CD4-positive, alpha-beta T cell (primary cell): ENCODE measurements around the gene MYB. TPM values are rescaled to one million over a fixed set of nuclear protein-coding genes. Genes with fewer than 3 reads are reported as not detected.

Experiments used
- ATAC-seq: fragments of 200-7000 bp; cut with Tn5 transposase; one replicate; pipeline ENCODE4 v1.10.0; 2022; ENCODE audit warnings: mild to moderate bottlenecking; ENCODE audit not compliant: poor library complexity
- CTCF ChIA-PET: fragments of 350-600 bp; sonication (Branson Sonifier 250); formaldehyde crosslinking; loops from one replicate; lab custom pipeline; 2021; ENCODE audit warnings: antibody characterized with exemption, inconsistent platforms; lab: Charles Lee
- POLR2A ChIA-PET: fragments of 350-600 bp; sonication (Branson Sonifier 250); formaldehyde crosslinking; loops from one replicate; lab custom pipeline; 2021; ENCODE audit warnings: antibody characterized with exemption, inconsistent platforms; lab: Charles Lee
- DNase-seq, 14 experiments: peaks; one replicate each; pipeline ENCODE4 v3.0.0-alpha.2; 2013 to 2020; ENCODE audit warnings: mixed read lengths in 2 of 14
- H3K27ac ChIP-seq, 2 donors: one replicate each; pipeline versions ENCODE4 v1.5.1 to v1.7.0; 2013; ENCODE audit warnings: low read length in 2 of 2, low read depth in 1 of 2, mild to moderate bottlenecking in 1 of 2
- H3K27me3 ChIP-seq, 2 experiments: 1 replicate in 1 of 2; 2 replicates in 1 of 2; pipeline versions ENCODE4 v1.6.1 to v1.7.0; 2013; ENCODE audit warnings: low read length in 2 of 2, control low read depth in 1 of 2, mild to moderate bottlenecking in 1 of 2, moderate library complexity in 1 of 2; ENCODE audit not compliant: insufficient read depth in 2 of 2, control insufficient read depth in 1 of 2
- H3K36me3 ChIP-seq: one replicate; pipeline ENCODE4 v1.6.1; 2013; ENCODE audit warnings: low read length, control low read depth; ENCODE audit not compliant: insufficient read depth
- H3K4me1 ChIP-seq: one replicate; pipeline ENCODE4 v1.6.1; 2013; ENCODE audit warnings: low read length, control low read depth; ENCODE audit not compliant: insufficient read depth
- H3K4me3 ChIP-seq: one replicate; pipeline ENCODE4 v1.5.1; 2013; ENCODE audit warnings: mild to moderate bottlenecking, low read length, moderate library complexity
- H3K9me3 ChIP-seq, 2 experiments: 1 replicate in 1 of 2; 2 replicates in 1 of 2; pipeline versions ENCODE4 v1.6.1 to v1.7.0; 2013; ENCODE audit warnings: low read length in 2 of 2, mild to moderate bottlenecking in 2 of 2, control low read depth in 1 of 2, moderate library complexity in 1 of 2; ENCODE audit not compliant: control insufficient read depth in 1 of 2, insufficient read depth in 1 of 2
- H3K27ac Mint-ChIP-seq: one replicate; pipeline ENCODE4 v1.8.0; 2020; ENCODE audit warnings: mixed read lengths
- H3K27me3 Mint-ChIP-seq: one replicate; pipeline ENCODE4 v1.8.0; 2021; ENCODE audit warnings: mixed read lengths
- H3K36me3 Mint-ChIP-seq: one replicate; pipeline ENCODE4 v1.8.0; 2021; ENCODE audit warnings: low read depth, mixed read lengths
- H3K4me1 Mint-ChIP-seq: one replicate; pipeline ENCODE4 v1.8.0; 2021; ENCODE audit warnings: low read depth, mixed read lengths
- H3K4me3 Mint-ChIP-seq: one replicate; pipeline ENCODE4 v1.8.0; 2020; ENCODE audit warnings: mild to moderate bottlenecking, mixed read lengths
- H3K9me3 Mint-ChIP-seq: one replicate; pipeline ENCODE4 v1.8.0; 2020; ENCODE audit warnings: mixed read lengths
- CTCF ChIP-seq: fragments of 200-600 bp; IDR thresholded peaks from one replicate; pipeline ENCODE4 v1.8.0; 2022; ENCODE audit warnings: antibody characterized with exemption, mild to moderate bottlenecking
- intact Hi-C, 2 experiments: fragments of 100-400 bp; cut with DNase I in 1 of 2; cut with micrococcal nuclease in 1 of 2; formaldehyde crosslinking; loops; one replicate each; pipeline versions ENCODE4 v1.15.1 to v1.9.0; 2023 to 2025; cut with DNase I, micrococcal nuclease
- total RNA-seq, 174 experiments: library from RNA in 2 of 174; stranded (reverse) in 2 of 174; gene quantifications; one replicate each; pipeline ENCODE4 v1.2.3 and lab custom pipeline; 2021 to 2026

MYB gene
- total RNA-seq, 2 experiments from 2014 or later: 2.0 to 2.6 TPM

- CTCF ChIA-PET: no interaction called here
- POLR2A ChIA-PET: no interaction called here
- H3K9me3 ChIP-seq: no peaks in the 10 kb centered on the region
- H3K27me3 ChIP-seq: no peaks in the 10 kb centered on the region
- no peak overlapping the region for H3K4me3 ChIP-seq
- no peak for TF ChIP-seq CTCF
- ATAC-seq: no peak
- H3K36me3 ChIP-seq: no peaks in the 10 kb centered on the region
- H3K9me3 Mint-ChIP-seq: no peaks in the 10 kb centered on the region
- no peak overlapping the region for H3K27ac Mint-ChIP-seq
- H3K4me1 Mint-ChIP-seq: peaks cover 5% of the 10 kb centered on the region
- no peak overlapping the region for H3K27ac ChIP-seq
- H3K36me3 Mint-ChIP-seq: no peaks in the 10 kb centered on the region
- no peaks in the 10 kb centered on the region for H3K4me1 ChIP-seq
- no peak for DNase-seq
- H3K27me3 Mint-ChIP-seq: no peaks in the 10 kb centered on the region
- intact Hi-C loops: no loop called here
- no peak overlapping the region for H3K4me3 Mint-ChIP-seq
Observed at GRCh38 chr6:135170238-135170637, 10.9 kb upstream of the MYB start.

GRCh38 chr6:135170849-135171248 lies 10.3 kb upstream of the MYB start:
- Mint-ChIP-seq H3K4me3 (no peak overlapping the region), H3K27me3 (no peaks in the 10 kb centered on the region), H3K27ac (no peak overlapping the region), H3K4me1 (peaks cover 5% of the 10 kb centered on the region), H3K36me3 (no peaks in the 10 kb centered on the region), H3K9me3 (no peaks in the 10 kb centered on the region)
- CTCF ChIA-PET: interaction anchor here (1.8 kb wide), 1 partner anchor 13 kb away, joined by 6 read pairs; no protein-coding TSS in a partner anchor
- Histone ChIP-seq H3K36me3 (no peaks in the 10 kb centered on the region), H3K9me3 (no peaks in the 10 kb centered on the region), H3K4me1 (no peaks in the 10 kb centered on the region), H3K27ac (no peak overlapping the region), H3K4me3 (no peak overlapping the region), H3K27me3 (no peaks in the 10 kb centered on the region)
- DNase-seq (no peak), ATAC-seq (no peak)
- POLR2A ChIA-PET: no interaction called here
- intact Hi-C loops: no loop called here
- TF ChIP-seq CTCF: no peak

GRCh38 chr6:135173242-135173988 lies 7.7 kb upstream of the MYB start:
- no peak for TF ChIP-seq CTCF
- Histone ChIP-seq H3K27ac (no peak overlapping the region), H3K36me3 (no peaks in the 10 kb centered on the region), H3K27me3 (no peaks in the 10 kb centered on the region), H3K4me3 (no peak overlapping the region), H3K9me3 (no peaks in the 10 kb centered on the region), H3K4me1 (no peaks in the 10 kb centered on the region)
- Mint-ChIP-seq H3K4me3 (no peak overlapping the region), H3K9me3 (no peaks in the 10 kb centered on the region), H3K27ac (no peak overlapping the region), H3K4me1 (peaks cover 12% of the 10 kb centered on the region), H3K36me3 (no peaks in the 10 kb centered on the region), H3K27me3 (no peaks in the 10 kb centered on the region)
- DNase-seq (no peak), ATAC-seq (no peak)
- CTCF ChIA-PET: no interaction called here
- POLR2A ChIA-PET: no interaction called here
- intact Hi-C loops: no loop called here
